Upper lobe of left lung (tissue), 4 donors: ENCODE measurements around the gene LEKR1.

Experiments
- EP300 ChIP-seq, 4 donors: sonication (generic); formaldehyde crosslinking; IDR thresholded peaks; one replicate each; pipeline ENCODE4 v1.5.1; 2017; ENCODE audit warnings: antibody characterized with exemption in 4 of 4, control low read depth in 2 of 4
- POLR2AphosphoS5 ChIP-seq, 2 donors: sonication (generic); formaldehyde crosslinking; IDR thresholded peaks; one replicate each; pipeline ENCODE4 v1.5.1; 2017; ENCODE audit warnings: antibody characterized with exemption in 2 of 2

GRCh38 chr3:156974931-156975330 lies 148.8 kb downstream of the LEKR1 start:
- TF ChIP-seq POLR2AphosphoS5 (IDR thresholded peaks at IDR 0.05) (no peak), EP300 (IDR thresholded peaks at IDR 0.05) (no peak)
